CD14-positive monocyte (primary cell): ENCODE results near the gene DCP1A. TPM values are rescaled to one million over a fixed set of nuclear protein-coding genes. Genes with fewer than 3 reads are reported as not detected.

Experiments
- DNase-seq, 3 donors: peaks; one replicate each; pipeline ENCODE4 v3.0.0-alpha.2; 2011 to 2022
- H2AFZ ChIP-seq: 2 replicates; pipeline ENCODE4 v1.6.0; 2012; ENCODE audit warnings: mild to moderate bottlenecking, low read depth, low read length, inconsistent platforms; ENCODE audit not compliant: insufficient read depth, poor library complexity, severe bottlenecking
- H3K27ac ChIP-seq, 2 donors: 1 replicate in 1 of 2; 2 replicates in 1 of 2; pipeline ENCODE4 v1.5.1; 2012 to 2013; ENCODE audit warnings: low read length in 2 of 2, control low read depth in 1 of 2, inconsistent platforms in 1 of 2, low read depth in 1 of 2, mild to moderate bottlenecking in 1 of 2
- H3K27me3 ChIP-seq, 2 donors: one replicate each; pipeline versions ENCODE4 v1.6.0 to v1.6.1; 2011 to 2013; ENCODE audit warnings: low read length in 2 of 2; ENCODE audit not compliant: control insufficient read depth in 2 of 2, insufficient read depth in 2 of 2
- H3K36me3 ChIP-seq, 2 donors: replicated peaks in 1 of 2; 1 replicate in 1 of 2; 2 replicates in 1 of 2; pipeline versions ENCODE4 v1.5.1 to v1.6.1; 2012 to 2013; ENCODE audit warnings: low read length in 2 of 2, control low read depth in 1 of 2, inconsistent platforms in 1 of 2, mild to moderate bottlenecking in 1 of 2; ENCODE audit not compliant: insufficient read depth in 2 of 2, control insufficient read depth in 1 of 2
- H3K4me1 ChIP-seq, 2 donors: 1 replicate in 1 of 2; 2 replicates in 1 of 2; pipeline versions ENCODE4 v1.5.1 to v1.6.1; 2012 to 2013; ENCODE audit warnings: low read length in 2 of 2, control low read depth in 1 of 2, inconsistent platforms in 1 of 2, mild to moderate bottlenecking in 1 of 2, moderate library complexity in 1 of 2; ENCODE audit not compliant: insufficient read depth in 2 of 2, control insufficient read depth in 1 of 2
- H3K4me2 ChIP-seq: replicated peaks from 2 replicates; pipeline ENCODE3; 2012; ENCODE audit warnings: low read length, moderate library complexity, mild to moderate bottlenecking; ENCODE audit not compliant: poor library complexity, severe bottlenecking; ENCODE audit errors: extremely low read depth
- H3K4me3 ChIP-seq, 3 experiments: fragments of 200-600 bp in 1 of 3; sonication (generic) in 1 of 3; replicated peaks in 1 of 3; 1 replicate in 2 of 3; 2 replicates in 1 of 3; pipeline ENCODE4 v1.5.1; 2011 to 2013; ENCODE audit warnings: low read length in 3 of 3, mild to moderate bottlenecking in 3 of 3, control low read depth in 2 of 3, low read depth in 2 of 3, inconsistent platforms in 1 of 3, moderate library complexity in 1 of 3
- H3K79me2 ChIP-seq: 2 replicates; pipeline ENCODE4 v1.6.0; 2012; ENCODE audit warnings: mild to moderate bottlenecking, control low read depth, inconsistent platforms, low read length, moderate library complexity; ENCODE audit not compliant: insufficient read depth
- H3K9ac ChIP-seq: 2 replicates; pipeline ENCODE4 v1.6.0; 2017; ENCODE audit warnings: low read length, mild to moderate bottlenecking; ENCODE audit not compliant: insufficient read depth, poor library complexity, severe bottlenecking
- H3K9me3 ChIP-seq, 2 donors: replicated peaks in 1 of 2; 1 replicate in 1 of 2; 2 replicates in 1 of 2; pipeline versions ENCODE4 v1.5.1 to v1.6.1; 2012 to 2013; ENCODE audit warnings: low read length in 2 of 2, control low read depth in 1 of 2; ENCODE audit not compliant: control insufficient read depth in 1 of 2, insufficient read depth in 1 of 2
- H4K20me1 ChIP-seq: 2 replicates; pipeline ENCODE4 v1.6.0; 2012; ENCODE audit warnings: mild to moderate bottlenecking, low read length, control low read depth, moderate library complexity; ENCODE audit not compliant: insufficient read depth
- H3K27ac Mint-ChIP-seq, 7 donors: one replicate each; pipeline ENCODE4 v1.8.0; 2020; ENCODE audit warnings: mild to moderate bottlenecking in 7 of 7, mixed read lengths in 7 of 7, moderate library complexity in 6 of 7, inconsistent platforms in 2 of 7
- H3K27me3 Mint-ChIP-seq, 3 donors: one replicate each; pipeline ENCODE4 v1.8.0; 2021 to 2022; ENCODE audit warnings: low read depth in 3 of 3, mild to moderate bottlenecking in 3 of 3, mixed read lengths in 3 of 3, moderate library complexity in 3 of 3, inconsistent platforms in 1 of 3
- H3K36me3 Mint-ChIP-seq, 2 donors: one replicate each; pipeline ENCODE4 v1.8.0; 2020; ENCODE audit warnings: mixed read lengths in 2 of 2, inconsistent platforms in 1 of 2, mild to moderate bottlenecking in 1 of 2
- H3K4me1 Mint-ChIP-seq: one replicate; pipeline ENCODE4 v1.8.0; 2020; ENCODE audit warnings: mild to moderate bottlenecking, mixed read lengths
- H3K4me3 Mint-ChIP-seq, 2 donors: one replicate each; pipeline ENCODE4 v1.8.0; 2020; ENCODE audit warnings: mild to moderate bottlenecking in 2 of 2, mixed read lengths in 2 of 2, moderate library complexity in 1 of 2
- H3K9me3 Mint-ChIP-seq, 7 donors: one replicate each; pipeline ENCODE4 v1.8.0; 2020 to 2022; ENCODE audit warnings: mixed read lengths in 7 of 7, mild to moderate bottlenecking in 6 of 7, moderate library complexity in 6 of 7, inconsistent platforms in 2 of 7
- CTCF ChIP-seq: fragments of 200-600 bp; IDR thresholded peaks from one replicate; pipeline ENCODE4 v1.8.0; 2022; ENCODE audit warnings: antibody characterized with exemption, mild to moderate bottlenecking
- WGBS: methylation state at CpG from one replicate; pipeline ENCODE4 v1.1.5; 2013; ENCODE audit warnings: missing lambda C conversion rate; ENCODE audit not compliant: insufficient coverage; 5-methylcytosine and 5-hydroxymethylcytosine counted together
- intact Hi-C, 2 donors: fragments of 100-400 bp; cut with micrococcal nuclease; formaldehyde crosslinking; loops; one replicate each; pipeline versions ENCODE4 v1.15.0 to v1.15.1; 2023
- polyA plus RNA-seq, 3 donors: library from polyadenylated mRNA; depleted of rRNA in 1 of 3; unstranded in 2 of 3; stranded (reverse) in 1 of 3; fragments of 300-500 nt in 2 of 3; fragments of >200 nt in 1 of 3; fragmentation: Illumina TruSeq in 2 of 3; gene quantifications; 1 replicate in 2 of 3; 2 replicates in 1 of 3; pipeline ENCODE4 v1.2.3, GENCODE V29; 2012 to 2021

DCP1A gene
- polyA plus RNA-seq, 3 donors = 11.9 to 25.4 (median 19.3) TPM

DNA sequence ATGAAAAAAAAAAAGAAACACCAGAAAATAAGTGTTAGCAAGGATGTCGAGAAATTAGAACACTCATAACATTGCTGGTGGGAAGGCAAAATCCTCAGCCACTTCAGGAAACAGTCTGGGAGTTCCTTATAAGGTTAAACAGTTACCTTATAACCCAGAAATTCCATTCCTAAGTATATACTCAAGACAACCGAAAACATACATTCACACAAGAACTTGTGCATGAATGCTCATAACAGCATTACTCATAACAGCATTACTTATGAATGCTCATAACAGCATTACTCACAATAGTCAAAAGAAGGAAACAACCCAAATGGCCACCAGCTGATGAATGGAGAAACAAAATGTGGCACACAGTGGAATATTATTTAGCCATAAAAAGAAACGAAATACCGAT lies 34.8 kb upstream of the DCP1A start:
- Mint-ChIP-seq H3K27ac (no peak overlapping the region), H3K27me3 (peaks cover 19 to 34% (median 19%) of the 10 kb centered on the region in 3 donors), H3K4me1 (no peaks in the 10 kb centered on the region), H3K4me3 (no peak overlapping the region), H3K9me3 (peaks cover 0 to 5% (median 2%) of the 10 kb centered on the region in 7 donors), H3K36me3 (no peaks in the 10 kb centered on the region)
- Histone ChIP-seq H3K9ac (no peak overlapping the region), H3K36me3 (no peaks in the 10 kb centered on the region), H2AFZ (no peak overlapping the region), H3K27me3 (peaks cover 9 to 10% of the 10 kb centered on the region in 2 donors), H3K79me2 (no peaks in the 10 kb centered on the region), H3K27ac (no peak overlapping the region), H3K4me2 (no peak overlapping the region), H3K4me3 (no peak overlapping the region), H4K20me1 (no peaks in the 10 kb centered on the region), H3K9me3 (no peaks in the 10 kb centered on the region), H3K4me1 (no peaks in the 10 kb centered on the region)
- intact Hi-C loops = no loop called here
- no peak for DNase-seq
- TF ChIP-seq CTCF = no peak
- WGBS = 88% methylated on average over 1 of the region's 4 CpGs

DNA sequence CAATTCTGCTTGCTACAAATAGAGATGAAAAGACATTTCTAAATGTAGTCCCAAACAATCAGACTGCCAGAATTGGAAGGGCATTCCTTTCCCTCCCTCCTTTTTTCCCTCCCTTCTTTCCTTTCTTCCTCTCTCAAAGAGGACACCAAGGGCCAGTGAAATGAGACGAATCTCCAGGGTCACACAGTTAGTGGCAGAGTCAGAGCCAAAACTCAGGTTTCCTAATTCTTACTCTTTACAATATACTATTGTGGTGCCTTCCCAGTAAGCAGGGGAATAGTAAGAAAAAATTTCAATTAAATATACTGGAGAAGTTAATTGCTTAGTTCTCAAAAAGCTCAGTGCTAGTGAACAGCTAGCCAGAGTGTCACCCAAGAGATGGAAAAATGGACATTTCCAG lies 33.0 kb upstream of the DCP1A start:
- Histone ChIP-seq H2AFZ (no peak overlapping the region), H3K27ac (no peak overlapping the region), H3K9ac (no peak overlapping the region), H3K36me3 (no peaks in the 10 kb centered on the region), H3K9me3 (no peaks in the 10 kb centered on the region), H3K4me1 (no peaks in the 10 kb centered on the region), H3K4me2 (no peak overlapping the region), H4K20me1 (no peaks in the 10 kb centered on the region), H3K79me2 (no peaks in the 10 kb centered on the region), H3K4me3 (no peak overlapping the region), H3K27me3 (peaks cover 8 to 9% of the 10 kb centered on the region in 2 donors)
- intact Hi-C loops = no loop called here
- Mint-ChIP-seq H3K9me3 (peaks cover 0 to 2% (median 0%) of the 10 kb centered on the region in 7 donors), H3K4me1 (no peaks in the 10 kb centered on the region), H3K36me3 (no peaks in the 10 kb centered on the region), H3K27ac (no peak overlapping the region), H3K27me3 (peaks cover 15 to 25% (median 16%) of the 10 kb centered on the region in 3 donors), H3K4me3 (no peak overlapping the region)
- TF ChIP-seq CTCF = no peak
- DNase-seq = no peak
- WGBS = no CpG with 5 or more reads among the region's 1 CpG
